ENCODE results near the gene TBXAS1.
"Not testable (repeated sequence)": the region's sequence is repeated elsewhere in the genome, so short reads cannot be mapped to it uniquely, and the experiment has no call there.

Gene TBXAS1

GRCh38 chr7:139827042-139827441 lies 2.0 kb upstream of the TBXAS1 start:
- no peak for DNase-seq

GRCh38 chr7:139828446-139828845 lies 618 bp upstream of the TBXAS1 start:
- DNase-seq, result no peak

- peak in 1 of 6 experiments; percentile 10 for DNase-seq
These were observed 682 bp downstream of the TBXAS1 start for GRCh38 chr7:139829775-139830117.

DNA sequence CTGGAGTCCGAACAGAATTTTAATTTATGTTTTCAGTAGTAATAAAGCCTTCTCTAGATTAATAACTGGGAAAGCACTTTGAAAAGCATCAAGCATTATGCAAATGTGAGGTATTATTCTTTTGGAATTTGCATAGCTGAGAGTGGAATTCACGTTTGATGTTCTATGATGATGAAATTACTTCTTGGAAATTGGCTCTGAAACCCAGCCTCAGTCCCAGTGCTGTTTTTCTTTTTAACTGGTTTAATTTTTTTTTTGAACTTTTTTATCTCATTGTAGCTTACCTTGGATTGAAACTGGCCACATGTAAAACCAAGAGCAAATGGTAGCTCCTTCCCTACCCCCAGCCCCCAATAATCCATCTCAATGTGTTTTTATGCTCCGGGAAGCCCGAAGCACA lies 1.2 kb downstream of the TBXAS1 start:
- no peak for DNase-seq

DNA sequence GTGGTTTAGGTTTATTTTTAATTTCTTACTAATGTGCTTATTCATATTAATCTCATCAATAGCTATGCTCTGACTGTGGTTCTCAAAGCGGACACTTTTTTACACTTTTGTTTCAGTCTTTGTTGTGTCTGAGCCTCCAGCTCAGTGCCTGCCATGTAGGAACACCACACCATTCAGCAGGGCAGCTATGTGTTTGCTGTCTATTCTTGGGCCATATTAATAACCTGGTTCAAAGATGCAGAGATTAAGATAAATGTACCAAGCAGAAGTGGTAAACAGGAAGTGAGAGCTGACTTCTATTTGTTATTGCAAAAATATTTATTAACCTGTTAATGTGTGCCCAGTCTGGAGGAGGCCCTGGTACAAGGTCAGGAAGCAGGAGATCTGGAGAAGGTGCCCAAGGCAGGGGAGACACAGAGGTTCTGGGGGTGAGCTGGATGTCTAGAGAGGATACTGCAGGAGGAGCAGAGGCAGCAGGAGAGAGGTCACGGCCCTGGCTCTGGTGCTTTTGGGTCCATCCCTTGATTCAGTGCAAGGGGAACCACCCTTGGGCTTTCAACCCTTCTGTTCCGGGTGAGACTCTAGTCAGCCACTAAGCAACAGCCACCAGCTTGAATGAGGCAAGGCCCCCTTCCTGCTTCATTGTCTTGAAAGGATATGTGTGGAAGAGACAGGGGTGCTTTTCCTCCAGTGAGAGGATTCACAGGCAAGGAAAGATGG lies 1.9 kb downstream of the TBXAS1 start:
- DNase-seq, result no peak

- not testable (repeated sequence) for DNase-seq
These were observed 6.8 kb downstream of the TBXAS1 start for GRCh38 chr7:139835848-139836247.

DNA sequence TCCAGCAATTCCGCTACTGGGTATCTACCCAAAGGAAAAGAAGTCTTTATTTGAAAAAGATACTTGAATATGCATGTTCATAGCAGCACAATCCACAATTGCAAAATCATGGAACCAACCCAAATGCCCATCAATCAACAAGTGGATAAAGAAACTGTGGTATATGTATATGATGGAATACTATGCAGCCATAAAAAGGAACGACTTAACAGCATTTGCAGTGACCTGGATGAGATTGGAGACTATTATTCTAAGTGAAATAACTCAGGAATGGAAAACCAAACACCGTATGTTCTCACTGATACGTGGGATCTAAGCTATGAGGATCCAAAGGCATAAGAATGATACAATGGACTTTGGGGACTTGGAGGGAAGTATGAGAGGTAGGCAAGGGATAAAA lies 8.2 kb downstream of the TBXAS1 start:
- DNase-seq, result not testable (repeated sequence)

DNA sequence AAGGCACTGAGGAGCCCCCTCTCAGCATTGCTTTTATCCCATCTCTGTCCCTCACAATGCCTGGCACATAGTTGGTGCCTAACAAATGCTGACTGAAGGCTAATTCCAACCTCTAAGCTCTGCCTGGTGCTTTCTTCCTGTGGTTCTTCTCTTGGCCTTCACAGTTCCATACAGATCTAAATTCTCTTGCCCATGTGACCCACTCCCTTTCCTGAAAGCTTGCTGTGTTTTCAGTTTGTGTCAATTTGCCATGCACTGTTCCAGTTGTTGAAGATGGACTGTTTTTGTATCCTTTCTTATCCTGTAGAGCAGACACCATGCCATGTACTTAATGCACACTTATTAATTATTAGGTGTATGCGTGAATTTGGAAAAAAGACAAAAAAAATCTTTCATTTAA lies 9.2 kb downstream of the TBXAS1 start:
- no peak for DNase-seq

DNA sequence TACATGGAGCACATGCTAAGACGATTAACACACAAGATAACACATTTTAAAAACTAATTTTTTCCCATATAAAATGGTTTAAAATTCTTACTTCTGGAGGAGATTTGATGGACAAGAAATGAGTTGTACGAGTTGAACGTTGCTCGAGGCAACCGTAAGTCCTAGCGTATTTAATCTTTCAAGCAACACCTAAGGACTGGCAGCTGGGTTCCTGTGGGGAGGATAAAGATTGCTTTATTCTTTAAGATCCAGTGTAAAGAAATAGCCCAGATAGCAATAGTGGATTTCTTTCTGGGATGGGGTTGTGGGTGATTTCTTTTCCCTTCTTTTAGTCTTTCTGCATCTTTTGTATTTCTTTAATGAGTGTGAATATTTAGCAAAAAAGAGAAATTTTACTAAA lies 9.8 kb downstream of the TBXAS1 start:
- no peak for DNase-seq

GRCh38 chr7:139840776-139841175 lies 11.7 kb downstream of the TBXAS1 start:
- no peak for DNase-seq

- DNase-seq, result no peak
These were observed 13.5 kb downstream of the TBXAS1 start for GRCh38 chr7:139842401-139843210.

DNA sequence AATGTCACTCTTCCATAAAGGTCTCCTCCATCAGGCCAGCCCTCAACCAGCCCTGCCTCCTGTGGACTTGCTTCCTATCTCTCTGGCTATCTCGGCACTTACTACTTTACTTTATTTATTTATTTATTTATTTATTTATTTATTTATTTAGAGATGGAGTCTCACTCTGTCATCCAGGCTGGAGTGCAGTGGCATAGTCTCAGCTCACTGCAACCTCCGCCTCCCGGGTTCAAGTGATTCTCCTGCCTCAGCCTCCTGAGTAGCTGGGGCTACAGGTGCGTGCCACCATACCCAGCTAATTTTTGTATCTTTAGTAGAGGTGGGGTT lies 14.1 kb downstream of the TBXAS1 start:
- DNase-seq, result not testable (repeated sequence)

DNA sequence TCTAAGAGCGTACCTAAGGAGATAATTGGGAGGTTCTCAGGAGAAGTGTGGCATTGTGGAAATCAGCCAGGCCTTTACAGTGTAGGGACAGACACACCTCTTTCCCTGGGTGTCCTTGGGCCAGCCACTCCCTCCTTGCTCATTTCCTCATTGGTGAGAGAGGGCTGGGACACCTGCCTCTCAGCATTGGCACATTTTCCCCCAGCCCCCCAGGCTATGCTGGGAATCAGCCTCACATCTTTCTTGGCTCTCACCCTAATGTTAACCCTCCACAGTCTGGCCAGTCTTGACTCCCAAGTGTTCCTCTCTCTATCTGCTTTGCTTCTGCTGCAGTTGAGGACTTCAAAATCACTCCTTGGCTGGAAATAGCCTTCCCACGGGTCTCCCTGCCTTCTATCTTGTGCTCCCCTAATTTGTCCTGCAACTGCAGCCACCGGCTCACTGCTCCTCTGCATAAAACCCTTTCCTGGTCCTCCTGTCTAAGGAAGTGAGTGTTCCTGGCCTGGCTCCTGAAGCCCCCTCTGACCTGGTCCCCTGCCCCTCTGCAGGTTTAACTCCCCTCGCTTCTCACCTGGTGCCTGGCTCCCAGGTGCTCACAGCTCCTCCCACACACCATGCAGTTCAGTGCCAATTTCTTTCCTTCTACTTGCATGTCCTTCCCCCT lies 15.8 kb downstream of the TBXAS1 start:
- no peak for DNase-seq

DNA sequence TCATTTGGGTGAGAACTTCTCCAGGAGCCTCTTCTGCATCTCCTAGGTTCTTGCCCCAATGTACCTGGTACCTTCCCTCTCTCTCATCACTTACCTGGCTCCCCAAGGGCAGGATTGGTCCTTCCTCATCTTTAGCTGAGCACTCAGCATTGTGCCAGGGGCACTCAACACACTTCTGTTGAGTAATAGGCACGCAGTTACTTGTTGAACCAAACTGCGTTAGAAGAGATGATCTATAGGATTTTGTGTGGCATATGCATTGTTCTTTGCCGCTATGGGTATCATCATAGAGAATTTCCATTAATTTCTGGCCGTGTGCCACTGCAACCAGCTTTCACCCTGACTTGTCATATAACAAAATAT lies 16.4 kb downstream of the TBXAS1 start:
- DNase-seq, result no peak

- DNase-seq, result no peak
These were observed 17.2 kb downstream of the TBXAS1 start for GRCh38 chr7:139846297-139846696.

DNA sequence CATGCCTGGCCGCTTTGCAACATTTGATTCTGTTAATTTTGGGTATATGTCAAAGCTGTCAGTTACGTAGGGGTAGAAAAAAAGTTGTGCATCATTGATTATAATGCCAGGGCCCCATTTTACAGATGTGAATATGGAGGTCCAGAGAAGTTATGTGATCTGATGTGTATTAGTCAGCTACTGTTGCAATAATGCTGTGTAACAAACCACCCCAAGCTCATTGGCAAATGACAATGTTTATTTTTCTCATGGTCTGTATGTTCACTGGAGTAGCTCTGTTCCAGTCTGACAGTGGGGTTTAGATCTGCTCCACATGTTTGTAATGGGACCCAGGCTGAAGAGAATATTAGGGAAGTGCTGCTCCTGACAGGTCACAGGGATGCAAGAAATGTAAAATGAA lies 19.2 kb downstream of the TBXAS1 start:
- no peak for DNase-seq

- DNase-seq, result no peak
These were observed 21.8 kb downstream of the TBXAS1 start for GRCh38 chr7:139850906-139851305.

DNA sequence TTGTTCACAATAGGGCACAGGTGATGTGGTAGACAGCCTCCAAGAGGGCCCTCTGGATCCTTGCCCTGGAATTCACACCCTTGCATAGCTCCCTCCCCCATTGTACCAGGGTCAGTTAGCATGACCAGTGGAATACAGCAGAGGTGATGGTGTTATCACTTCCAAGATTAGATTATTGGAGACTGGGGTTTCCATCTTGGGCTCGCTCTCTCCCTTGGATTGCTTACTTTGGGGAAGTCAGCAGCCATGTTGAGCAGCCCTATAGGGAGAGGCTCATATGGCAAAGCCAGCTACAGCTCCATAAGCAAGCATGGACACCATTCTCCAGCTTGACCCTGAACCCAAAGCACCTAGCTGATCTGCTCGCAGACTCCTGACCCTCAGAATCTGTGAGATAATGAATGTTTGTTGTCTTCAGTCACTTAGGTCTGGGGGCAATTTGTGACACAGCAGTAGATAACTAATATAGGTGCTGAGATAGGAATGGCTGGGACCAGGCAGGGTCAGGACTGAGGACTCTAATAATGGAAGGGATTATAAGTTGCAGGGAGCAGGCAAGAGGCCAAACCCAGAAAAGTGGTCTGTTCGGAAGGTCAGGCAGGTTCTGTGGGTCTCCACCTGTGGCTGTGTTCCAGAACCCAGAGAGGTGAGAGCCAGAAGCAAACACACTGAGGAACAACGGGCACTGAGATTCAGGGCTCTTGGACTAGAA lies 22.9 kb downstream of the TBXAS1 start:
- DNase-seq, result no peak

DNA sequence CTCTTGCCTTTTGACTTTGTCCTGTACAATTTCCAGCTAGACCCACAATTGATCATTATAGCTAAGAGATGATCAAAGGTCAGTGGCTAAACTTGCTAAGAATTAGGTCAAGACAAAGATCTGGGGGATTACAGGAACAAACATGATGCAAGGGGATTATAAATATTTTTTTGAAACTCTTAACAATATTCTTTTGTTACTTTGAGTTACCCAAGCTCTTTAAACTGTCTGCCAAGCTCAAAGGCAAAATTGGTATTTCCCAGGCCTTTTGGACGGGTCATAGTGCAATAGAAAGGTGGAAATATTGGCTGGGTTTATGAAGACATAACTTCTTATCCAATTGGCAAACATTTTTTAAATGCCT lies 23.4 kb downstream of the TBXAS1 start:
- DNase-seq, result no peak

DNA sequence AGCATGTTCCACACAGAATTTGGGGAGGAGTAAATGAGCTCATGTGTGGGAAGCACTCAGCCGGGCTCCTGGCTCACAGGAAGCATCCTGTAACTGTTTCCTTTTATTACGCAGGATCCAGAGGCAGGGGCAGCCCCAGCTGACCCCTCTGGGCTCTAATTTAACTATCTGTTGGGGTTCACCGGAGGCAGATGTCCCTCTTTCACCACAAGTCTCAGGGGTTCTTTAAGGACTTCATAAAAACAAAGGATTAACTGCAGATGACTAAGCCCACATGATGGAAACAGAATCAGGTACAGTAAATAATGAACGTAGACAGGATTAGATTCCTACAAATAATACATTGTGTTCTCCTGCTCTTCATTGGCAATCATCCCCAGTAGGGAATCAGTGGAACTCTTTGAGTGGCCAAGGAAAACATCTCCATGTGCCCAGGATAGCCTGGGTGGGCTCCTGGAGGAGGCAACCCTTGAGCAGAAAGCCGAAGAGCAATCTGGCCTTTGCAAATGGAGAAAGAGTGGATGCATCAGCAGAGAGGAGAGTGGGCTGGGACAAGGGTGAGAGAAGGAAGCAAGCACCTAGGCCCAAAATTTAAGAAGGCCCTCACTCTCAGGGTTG lies 24.6 kb downstream of the TBXAS1 start:
- no peak for DNase-seq

GRCh38 chr7:139854124-139854511 lies 25.1 kb downstream of the TBXAS1 start:
- no peak for DNase-seq

DNA sequence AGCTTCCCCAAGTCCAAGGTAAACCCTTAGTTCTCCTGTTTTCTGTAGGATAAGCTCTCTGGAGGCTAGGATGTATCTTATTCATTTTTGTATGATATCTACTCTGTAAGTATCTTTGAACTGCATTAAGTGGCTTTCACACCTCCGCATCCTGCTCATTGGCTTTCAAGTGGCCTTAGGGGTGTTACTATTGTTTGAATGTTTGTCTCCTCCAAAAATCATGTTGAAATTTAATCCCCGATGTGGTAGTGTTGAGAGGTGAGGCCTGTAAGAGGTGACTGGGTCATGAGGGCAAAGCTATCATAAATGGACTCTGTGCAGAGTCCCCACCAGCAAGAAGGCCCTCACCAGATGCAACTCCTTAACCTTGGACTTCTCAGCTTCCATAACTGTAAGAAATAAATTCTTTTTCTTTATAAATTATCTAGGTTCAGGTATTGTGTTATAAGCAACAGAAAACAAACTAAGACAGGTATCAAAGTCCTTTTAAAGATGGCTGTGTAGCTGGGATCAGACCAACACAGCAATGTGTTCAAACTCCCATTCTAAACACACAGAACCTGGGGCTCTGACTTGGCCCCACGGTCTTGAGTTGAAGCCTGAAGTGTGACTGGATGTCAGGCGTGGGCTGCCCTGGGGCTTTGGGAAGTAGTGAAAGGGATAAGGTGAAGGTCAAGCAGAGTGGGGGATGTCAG lies 25.9 kb downstream of the TBXAS1 start:
- peak in 1 of 6 experiments; percentile 4 for DNase-seq

Measured in stimulated activated naive CD4-positive, alpha-beta T cell (primary cell).